H1 (cell line): ENCODE measurements around the gene FAM171A1. TPM values are rescaled to one million over a fixed set of nuclear protein-coding genes. Genes with fewer than 3 reads are reported as not detected.

Experiments used
- CTCF ChIA-PET: fragments of 300-600 bp; sonication (Branson Sonifier 250); formaldehyde crosslinking; loops from one replicate; lab custom pipeline; 2021; ENCODE audit not compliant: partially characterized antibody; lab: Charles Lee
- POLR2A ChIA-PET: fragments of 300-600 bp; sonication (Branson Sonifier 250); formaldehyde crosslinking; loops from one replicate; lab custom pipeline; 2021; ENCODE audit warnings: inconsistent platforms; ENCODE audit not compliant: partially characterized antibody; lab: Charles Lee
- DNase-seq, 2 experiments: peaks; one replicate each; pipeline versions ENCODE4 v3.0.0 to v3.0.0-alpha.2; 2010 to 2022; ENCODE audit warnings: low spot score in 2 of 2, low read depth in 1 of 2, mixed read lengths in 1 of 2
- FAIRE-seq: peaks from 2 replicates; lab custom pipeline; 2011; peaks lifted over from hg19 to GRCh38; lab: Jason Lieb, UNC
- H2AFZ ChIP-seq: 2 replicates; pipeline ENCODE4 v1.8.1; 2012; ENCODE audit warnings: low read length, inconsistent platforms
- H2AK5ac ChIP-seq: 2 replicates; pipeline ENCODE4 v1.6.1; 2013; ENCODE audit warnings: low read depth, low read length
- H2BK120ac ChIP-seq: replicated peaks from 2 replicates; pipeline ENCODE3; 2013; ENCODE audit warnings: low read depth, low read length, inconsistent platforms
- H2BK12ac ChIP-seq: 2 replicates; pipeline ENCODE4 v1.6.1; 2013; ENCODE audit warnings: low read depth, low read length
- H2BK15ac ChIP-seq: 2 replicates; pipeline ENCODE4 v1.6.1; 2013; ENCODE audit warnings: low read length
- H2BK20ac ChIP-seq: 2 replicates; pipeline ENCODE4 v1.6.1; 2013; ENCODE audit warnings: low read length
- H2BK5ac ChIP-seq: 2 replicates; pipeline ENCODE4 v1.6.1; 2013; ENCODE audit warnings: low read depth, low read length
- H3K14ac ChIP-seq: 2 replicates; pipeline ENCODE4 v1.6.1; 2013; ENCODE audit warnings: inconsistent platforms; ENCODE audit not compliant: insufficient read length
- H3K18ac ChIP-seq: 2 replicates; pipeline ENCODE4 v1.6.1; 2013; ENCODE audit warnings: low read length; ENCODE audit errors: extremely low read depth
- H3K23ac ChIP-seq: 2 replicates; pipeline ENCODE4 v1.6.1; 2013; ENCODE audit warnings: inconsistent platforms; ENCODE audit not compliant: insufficient read length
- H3K23me2 ChIP-seq: 2 replicates; pipeline ENCODE4 v1.6.1; 2013; ENCODE audit warnings: low read depth, low read length
- H3K27ac ChIP-seq: 2 replicates; pipeline ENCODE4 v1.6.1; 2011; ENCODE audit warnings: low read depth, low read length, inconsistent platforms
- H3K27me3 ChIP-seq, 4 experiments: replicated peaks in 1 of 4; 1 replicate in 1 of 4; 2 replicates in 3 of 4; pipeline versions ENCODE4 v1.6.1 to v1.8.1; 2011 to 2013; ENCODE audit warnings: low read length in 3 of 4, mild to moderate bottlenecking in 3 of 4, inconsistent platforms in 2 of 4, mixed read lengths in 2 of 4, moderate library complexity in 1 of 4; ENCODE audit not compliant: control insufficient read depth in 3 of 4, insufficient read depth in 3 of 4; ENCODE audit errors: extremely low read depth in 1 of 4
- H3K36me3 ChIP-seq, 4 experiments: 2 replicates each; pipeline versions ENCODE4 v1.6.1 to v1.8.1; 2011 to 2013; ENCODE audit warnings: mild to moderate bottlenecking in 4 of 4, low read length in 3 of 4, moderate library complexity in 2 of 4, control low read depth in 1 of 4, inconsistent platforms in 1 of 4; ENCODE audit not compliant: insufficient read depth in 4 of 4, control insufficient read depth in 2 of 4
- H3K4ac ChIP-seq: replicated peaks from 2 replicates; pipeline ENCODE3; 2013; ENCODE audit warnings: low read length, low read depth, mixed read lengths, inconsistent platforms; ENCODE audit not compliant: insufficient read length
- H3K4me1 ChIP-seq, 4 experiments: replicated peaks in 1 of 4; 1 replicate in 1 of 4; 2 replicates in 3 of 4; pipeline versions ENCODE4 v1.6.1 to v1.8.1; 2011 to 2013; ENCODE audit warnings: low read length in 3 of 4, inconsistent platforms in 2 of 4, mixed read lengths in 1 of 4; ENCODE audit not compliant: insufficient read depth in 4 of 4, control insufficient read depth in 3 of 4
- H3K4me2 ChIP-seq, 2 experiments: 2 replicates each; pipeline versions ENCODE4 v1.6.1 to v1.8.1; 2011 to 2013; ENCODE audit warnings: low read depth in 2 of 2, low read length in 2 of 2, control low read depth in 1 of 2, inconsistent platforms in 1 of 2, mild to moderate bottlenecking in 1 of 2; ENCODE audit not compliant: insufficient read depth in 1 of 2
- H3K4me3 ChIP-seq, 4 experiments: fragments of 200-600, 300-600 bp in 1 of 4; sonication (generic), shearing (Covaris generic), sonication (Bioruptor Twin) in 1 of 4; 2 replicates each; pipeline versions ENCODE4 v1.5.1 to v1.8.1; 2011 to 2016; ENCODE audit warnings: low read length in 4 of 4, low read depth in 3 of 4, control low read depth in 2 of 4, inconsistent platforms in 2 of 4, mild to moderate bottlenecking in 2 of 4, mixed read lengths in 1 of 4, moderate library complexity in 1 of 4; ENCODE audit not compliant: insufficient read depth in 2 of 4; ENCODE audit errors: extremely low read depth in 1 of 4
- H3K56ac ChIP-seq: replicated peaks from 2 replicates; pipeline ENCODE3; 2013; ENCODE audit warnings: low read depth, mild to moderate bottlenecking, mixed read lengths, low read length, inconsistent platforms; ENCODE audit not compliant: insufficient read length
- H3K79me1 ChIP-seq: 2 replicates; pipeline ENCODE4 v1.6.1; 2013; ENCODE audit warnings: low read depth, low read length, control low read depth
- H3K79me2 ChIP-seq, 2 experiments: 2 replicates each; pipeline versions ENCODE4 v1.6.1 to v1.8.1; 2012 to 2013; ENCODE audit warnings: low read length in 2 of 2, mild to moderate bottlenecking in 2 of 2, inconsistent platforms in 1 of 2; ENCODE audit not compliant: insufficient read depth in 2 of 2, control insufficient read depth in 1 of 2
- H3K9ac ChIP-seq, 4 experiments: replicated peaks in 1 of 4; 1 replicate in 1 of 4; 2 replicates in 3 of 4; pipeline versions ENCODE4 v1.6.1 to v1.8.1; 2011 to 2013; ENCODE audit warnings: low read depth in 3 of 4, low read length in 3 of 4, control low read depth in 2 of 4, mild to moderate bottlenecking in 2 of 4, moderate library complexity in 2 of 4, inconsistent platforms in 1 of 4; ENCODE audit errors: extremely low read depth in 1 of 4
- H3K9me3 ChIP-seq, 2 experiments: 2 replicates each; pipeline versions ENCODE4 v1.6.1 to v1.8.1; 2012 to 2013; ENCODE audit warnings: mild to moderate bottlenecking in 2 of 2, moderate library complexity in 2 of 2, control low read depth in 1 of 2, inconsistent platforms in 1 of 2, low read depth in 1 of 2, low read length in 1 of 2, mixed read lengths in 1 of 2; ENCODE audit not compliant: insufficient read depth in 2 of 2
- H4K20me1 ChIP-seq, 2 experiments: replicated peaks in 1 of 2; 2 replicates each; pipeline versions ENCODE3 to v1.8.1; 2011 to 2013; ENCODE audit warnings: inconsistent platforms in 2 of 2, low read length in 2 of 2, mild to moderate bottlenecking in 1 of 2; ENCODE audit not compliant: insufficient read depth in 2 of 2, control insufficient read depth in 1 of 2
- H4K5ac ChIP-seq: 2 replicates; pipeline ENCODE4 v1.6.1; 2013; ENCODE audit warnings: low read length, low read depth, mixed read lengths, inconsistent platforms; ENCODE audit not compliant: insufficient read length
- H4K8ac ChIP-seq: 2 replicates; pipeline ENCODE4 v1.8.0; 2013; ENCODE audit warnings: mild to moderate bottlenecking, moderate library complexity, low read length, inconsistent platforms; ENCODE audit not compliant: insufficient read depth; ENCODE audit errors: extremely low read depth
- H4K91ac ChIP-seq: replicated peaks from 2 replicates; pipeline ENCODE3; 2013; ENCODE audit warnings: low read length, mixed read lengths, inconsistent platforms; ENCODE audit not compliant: insufficient read length
- E2F6 ChIP-seq: IDR thresholded peaks from 2 replicates; pipeline ENCODE4 v1.6.1; 2012; ENCODE audit warnings: inconsistent platforms
- HDAC2 ChIP-seq, 2 experiments: fragments of 300-600 bp in 1 of 2; sonication (generic) in 1 of 2; IDR thresholded peaks; 2 replicates each; pipeline ENCODE4 v1.6.1; 2011 to 2012; ENCODE audit warnings: low read depth in 2 of 2, low read length in 2 of 2, mild to moderate bottlenecking in 2 of 2, moderate library complexity in 2 of 2, borderline replicate concordance in 1 of 2, inconsistent platforms in 1 of 2
- POU5F1 ChIP-seq: IDR thresholded peaks from 2 replicates; pipeline ENCODE4 v1.6.1; 2011; ENCODE audit warnings: low read depth, mild to moderate bottlenecking, low read length, moderate library complexity
- SP4 ChIP-seq: IDR thresholded peaks from 2 replicates; pipeline ENCODE4 v1.6.1; 2012; ENCODE audit warnings: low read length, inconsistent platforms
- TBP ChIP-seq: IDR thresholded peaks from 2 replicates; pipeline ENCODE4 v1.6.1; 2011; ENCODE audit warnings: low read depth, low read length, improper control_type of control experiment
- WGBS, 2 experiments: shearing (Covaris generic) in 1 of 2; methylation state at CpG; one replicate each; pipeline versions ENCODE4 v1.1.6 to v1.1.7; 2013 to 2015; ENCODE audit warnings: low lambda C conversion rate in 2 of 2, mixed read lengths in 2 of 2, inconsistent platforms in 1 of 2, low coverage in 1 of 2, missing lambda C conversion rate in 1 of 2; ENCODE audit not compliant: insufficient replicate concordance in 2 of 2, insufficient coverage in 1 of 2, insufficient read length in 1 of 2; ENCODE audit errors: extremely low coverage in 1 of 2, missing lambda C conversion rate in 1 of 2; 5-methylcytosine and 5-hydroxymethylcytosine counted together
- polyA plus RNA-seq, 7 experiments: library from polyadenylated mRNA; depleted of rRNA in 3 of 7; stranded (reverse) in 5 of 7; unstranded in 2 of 7; fragments of >200 nt in 5 of 7; fragments of 200-250 nt in 2 of 7; gene quantifications; 1 replicate in 5 of 7; 2 replicates in 1 of 7; 4 replicates in 1 of 7; pipeline versions ENCODE4 v1.2.1 to v1.2.3, GENCODE V29; 2011 to 2013; ENCODE audit warnings: missing spikeins in 2 of 7, mixed read lengths in 2 of 7
- total RNA-seq: library from RNA; stranded (reverse); fragmentation: NEBNext Ultra II Directional; extraction: Animal tissue kit (Norgen Biotek cat#: 25700); gene quantifications from 2 replicates; pipeline ENCODE4 v1.2.1, GENCODE V29; 2021

FAM171A1 gene
- total and polyA plus RNA-seq, 2 of the 8 experiments (the other 6 are each of a cell fraction or from before 2014, with no cell fraction given): 26.6 to 42.1 TPM

- Histone ChIP-seq H3K36me3 (no peaks in the 10 kb centered on the region), H3K18ac (peak overlapping the region; percentile 95), H4K20me1 (no peaks in the 10 kb centered on the region), H2AK5ac (no peak overlapping the region), H3K27me3 (no peaks in the 10 kb centered on the region; a peak in 2 of 7 replicates), H3K4me3 (peak overlapping the region; percentile 73 to 97 (median 82)), H3K4ac (no peak overlapping the region), H2BK5ac (no peak overlapping the region), H3K4me1 (peaks cover 0 to 5% (median 3%) of the 10 kb centered on the region in 4 experiments; a peak in 3 of 7 replicates), H3K79me1 (no peaks in the 10 kb centered on the region), H3K23me2 (peaks cover 5% of the 10 kb centered on the region; the same call in 1 of the 2 replicates), H2BK120ac (no peak overlapping the region), H3K4me2 (peak overlapping the region; percentile 69 to 90), H2BK20ac (no peak overlapping the region), H3K27ac (no peak overlapping the region), H4K5ac (no peak overlapping the region), H2BK12ac (0 out of 2 replicates have a peak overlapping the region, but pooled peaks have one; percentile 17), H3K79me2 (peaks cover 0 to 13% of the 10 kb centered on the region in 2 experiments; a peak in 2 of 4 replicates), H3K23ac (no peak overlapping the region), H3K56ac (no peak overlapping the region), H3K9ac (peak overlapping the region; percentile 54 to 87 (median 72)), H2BK15ac (0 out of 2 replicates have a peak overlapping the region, but pooled peaks have one; percentile 46), H3K9me3 (no peaks in the 10 kb centered on the region), H4K8ac (peak overlapping the region; percentile 75; the same call in 1 of the 2 replicates), H4K91ac (no peak overlapping the region), H2AFZ (no peak overlapping the region), H3K14ac (no peak overlapping the region)
- FAIRE-seq: no peak
- POLR2A ChIA-PET: interaction anchor here (0.6 to 1.9 kb wide), 10 partner anchors 9 to 70 kb away, joined by 3 to 5 read pairs (median 3); partner anchors contain the start of gene RPP38
- peak in 1 of 2 experiments; percentile 83 for DNase-seq
- 4% methylated on average over 31 of the region's 54 CpGs; no CpG with 5 or more reads in 1 of the 2 experiments for WGBS, 2 experiments
- CTCF ChIA-PET: interaction anchor here (0.7 to 1.6 kb wide), 10 partner anchors 7 to 42 kb away, joined by 3 to 4 read pairs (median 3); no protein-coding TSS in a partner anchor
- TF ChIP-seq POU5F1 (no peak), TBP (no peak), SP4 (no peak), E2F6 (no peak), HDAC2 (IDR thresholded peaks at IDR 0.05; ENCODE audit: borderline replicate concordance in 1 of 2, low read depth in 2 of 2, low read length in 2 of 2) (0 out of 4 replicates have a peak, but pooled peaks have one; percentile 35 to 53)
These were observed 203.4 kb downstream of the FAM171A1 start for GRCh38 chr10:15167411-15168290.
